ENCODE measurements around the gene RAB26.

Gene RAB26

GRCh38 chr16:2142942-2143877 is 5.2 kb upstream of the RAB26 start:
- DNase-seq (ENCODE audit: low read depth, low spot score), result no peak

- no peak for DNase-seq (ENCODE audit: low read depth, low spot score)
Measured at GRCh38 chr16:2143878-2144485, 4.4 kb upstream of the RAB26 start.

GRCh38 chr16:2145843-2146242 is 2.6 kb upstream of the RAB26 start:
- DNase-seq (ENCODE audit: low read depth, low spot score), result no peak

GRCh38 chr16:2147378-2147777 is 1.0 kb upstream of the RAB26 start:
- DNase-seq (ENCODE audit: low read depth, low spot score), result no peak

- no peak for DNase-seq (ENCODE audit: low read depth, low spot score)
Measured at GRCh38 chr16:2148714-2149629, 547 bp downstream of the RAB26 start.

- DNase-seq (ENCODE audit: low read depth, low spot score), result no peak
Measured at GRCh38 chr16:2149630-2150417, 1.4 kb downstream of the RAB26 start.

- DNase-seq (ENCODE audit: low read depth, low spot score), result no peak
Measured at GRCh38 chr16:2150418-2151187, 2.2 kb downstream of the RAB26 start.

GRCh38 chr16:2151188-2152091 is 3.0 kb downstream of the RAB26 start:
- no peak for DNase-seq (ENCODE audit: low read depth, low spot score)

- no peak for DNase-seq (ENCODE audit: low read depth, low spot score)
Measured at GRCh38 chr16:2152695-2153506, 4.5 kb downstream of the RAB26 start.

- DNase-seq (ENCODE audit: low read depth, low spot score), result no peak
Measured at GRCh38 chr16:2154533-2155090, 6.2 kb downstream of the RAB26 start.

- peak; percentile 100 for DNase-seq (ENCODE audit: low read depth, low spot score)
Measured at GRCh38 chr16:2155091-2155950, 6.9 kb downstream of the RAB26 start, which contains the start of gene TRAF7. Gene TRAF7, plus strand, starts transcription at chr16:2155782. Its CDS starts 8,139 bp downstream, at chr16:2163921.

GRCh38 chr16:2155977-2156848 is 7.8 kb downstream of the RAB26 start:
- DNase-seq (ENCODE audit: low read depth, low spot score), result no peak

- DNase-seq (ENCODE audit: low read depth, low spot score), result no peak
Measured at GRCh38 chr16:2156849-2157224, 8.4 kb downstream of the RAB26 start.

GRCh38 chr16:2157480-2158261 is 9.2 kb downstream of the RAB26 start:
- no peak for DNase-seq (ENCODE audit: low read depth, low spot score)

- DNase-seq (ENCODE audit: low read depth, low spot score), result no peak
Measured at GRCh38 chr16:2158262-2158638, 9.8 kb downstream of the RAB26 start.

All from iPS DF 19.7 (cell line).